GM20000 (cell line): ENCODE measurements around the gene SLC12A2.
A peak's percentile ranks its signal among the peaks of the same experiment; 100 is the strongest.

Source experiments
- DNase-seq: peaks from one replicate; pipeline ENCODE4 v3.0.0; 2012; ENCODE audit warnings: low spot score
- TF ChIP-seq, protein P1 (sequence below): IDR thresholded peaks from 2 replicates; pipeline ENCODE4 v1.5.1; 2012; ENCODE audit warnings: mild to moderate bottlenecking, control low read depth; ENCODE audit errors: extremely low read depth, missing control alignments

The SLC12A2 gene

DNA sequence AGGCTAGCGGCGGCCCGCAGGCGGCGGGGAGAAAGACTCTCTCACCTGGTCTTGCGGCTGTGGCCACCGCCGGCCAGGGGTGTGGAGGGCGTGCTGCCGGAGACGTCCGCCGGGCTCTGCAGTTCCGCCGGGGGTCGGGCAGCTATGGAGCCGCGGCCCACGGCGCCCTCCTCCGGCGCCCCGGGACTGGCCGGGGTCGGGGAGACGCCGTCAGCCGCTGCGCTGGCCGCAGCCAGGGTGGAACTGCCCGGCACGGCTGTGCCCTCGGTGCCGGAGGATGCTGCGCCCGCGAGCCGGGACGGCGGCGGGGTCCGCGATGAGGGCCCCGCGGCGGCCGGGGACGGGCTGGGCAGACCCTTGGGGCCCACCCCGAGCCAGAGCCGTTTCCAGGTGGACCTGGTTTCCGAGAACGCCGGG is 253 bp downstream of the SLC12A2 start:
- no peak for DNase-seq
- TF ChIP-seq, protein P1, sequence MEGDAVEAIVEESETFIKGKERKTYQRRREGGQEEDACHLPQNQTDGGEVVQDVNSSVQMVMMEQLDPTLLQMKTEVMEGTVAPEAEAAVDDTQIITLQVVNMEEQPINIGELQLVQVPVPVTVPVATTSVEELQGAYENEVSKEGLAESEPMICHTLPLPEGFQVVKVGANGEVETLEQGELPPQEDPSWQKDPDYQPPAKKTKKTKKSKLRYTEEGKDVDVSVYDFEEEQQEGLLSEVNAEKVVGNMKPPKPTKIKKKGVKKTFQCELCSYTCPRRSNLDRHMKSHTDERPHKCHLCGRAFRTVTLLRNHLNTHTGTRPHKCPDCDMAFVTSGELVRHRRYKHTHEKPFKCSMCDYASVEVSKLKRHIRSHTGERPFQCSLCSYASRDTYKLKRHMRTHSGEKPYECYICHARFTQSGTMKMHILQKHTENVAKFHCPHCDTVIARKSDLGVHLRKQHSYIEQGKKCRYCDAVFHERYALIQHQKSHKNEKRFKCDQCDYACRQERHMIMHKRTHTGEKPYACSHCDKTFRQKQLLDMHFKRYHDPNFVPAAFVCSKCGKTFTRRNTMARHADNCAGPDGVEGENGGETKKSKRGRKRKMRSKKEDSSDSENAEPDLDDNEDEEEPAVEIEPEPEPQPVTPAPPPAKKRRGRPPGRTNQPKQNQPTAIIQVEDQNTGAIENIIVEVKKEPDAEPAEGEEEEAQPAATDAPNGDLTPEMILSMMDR: no peak

DNA sequence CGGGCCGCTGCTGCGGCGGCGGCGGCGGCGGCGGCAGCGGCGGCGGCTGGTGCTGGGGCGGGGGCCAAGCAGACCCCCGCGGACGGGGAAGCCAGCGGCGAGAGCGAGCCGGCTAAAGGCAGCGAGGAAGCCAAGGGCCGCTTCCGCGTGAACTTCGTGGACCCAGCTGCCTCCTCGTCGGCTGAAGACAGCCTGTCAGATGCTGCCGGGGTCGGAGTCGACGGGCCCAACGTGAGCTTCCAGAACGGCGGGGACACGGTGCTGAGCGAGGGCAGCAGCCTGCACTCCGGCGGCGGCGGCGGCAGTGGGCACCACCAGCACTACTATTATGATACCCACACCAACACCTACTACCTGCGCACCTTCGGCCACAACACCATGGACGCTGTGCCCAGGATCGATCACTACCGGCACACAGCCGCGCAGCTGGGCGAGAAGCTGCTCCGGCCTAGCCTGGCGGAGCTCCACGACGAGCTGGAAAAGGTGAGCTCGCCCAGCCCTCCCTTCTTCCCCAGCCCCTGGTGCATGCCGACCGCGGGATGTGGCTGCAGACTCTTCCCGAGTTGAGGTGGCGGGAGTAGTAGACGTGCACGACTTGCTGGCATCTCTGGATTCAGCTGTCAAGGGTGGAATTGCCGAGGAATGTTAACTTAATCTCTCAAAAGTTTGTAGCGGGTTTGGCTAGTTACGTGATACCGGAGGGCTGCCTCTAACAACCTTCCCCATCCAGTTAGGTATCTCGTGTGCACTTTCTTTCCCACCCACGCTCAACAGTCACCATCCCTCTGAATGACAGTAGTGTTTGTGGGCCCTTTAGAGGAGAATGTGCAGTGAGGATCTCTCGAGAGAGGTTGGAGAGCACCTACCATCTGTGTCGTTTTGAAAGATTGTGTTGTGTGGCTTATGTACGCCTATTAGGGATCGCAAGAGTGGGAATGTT is 932 bp downstream of the SLC12A2 start:
- TF ChIP-seq, protein P1: no peak
- peak; percentile 66 for DNase-seq

DNA sequence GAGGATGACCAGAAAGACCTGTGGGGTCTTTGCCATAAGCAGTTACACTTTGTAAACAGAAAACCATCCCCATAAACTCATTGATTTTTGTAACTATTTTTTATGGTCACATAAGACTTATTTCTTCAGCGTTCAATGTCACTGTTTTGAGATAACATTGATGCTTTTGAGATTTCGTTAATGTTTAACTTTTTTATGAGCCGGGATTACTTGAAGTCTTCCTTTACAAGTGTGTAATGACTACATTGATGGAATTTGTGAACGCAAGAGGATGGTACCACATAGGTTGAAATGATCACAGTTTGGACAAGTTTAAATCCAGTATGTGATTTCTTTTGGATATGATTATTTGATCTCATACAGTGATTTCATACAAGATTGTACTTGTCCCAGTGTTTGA is 1.8 kb downstream of the SLC12A2 start:
- no peak for DNase-seq
- TF ChIP-seq, protein P1: no peak

DNA sequence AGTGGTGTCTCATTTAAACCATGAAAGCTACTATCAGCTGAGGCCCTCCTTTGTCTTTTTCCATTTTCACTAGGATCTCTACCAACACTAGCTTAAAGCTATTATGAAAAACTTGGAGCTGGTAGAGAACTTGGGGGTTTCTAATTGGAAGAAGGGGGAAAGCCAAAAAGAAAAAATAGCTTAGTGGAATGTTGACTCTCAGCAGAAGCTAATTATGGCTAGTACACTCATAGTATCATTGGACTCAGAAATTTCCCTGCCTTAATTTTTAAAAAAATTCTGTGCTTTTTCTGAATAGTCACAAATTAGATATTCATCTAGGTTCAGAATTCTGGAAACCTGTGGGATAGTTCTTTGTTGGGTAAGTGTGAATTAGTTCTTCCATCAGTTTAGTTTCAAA is 8.0 kb downstream of the SLC12A2 start:
- TF ChIP-seq, protein P1: no peak
- DNase-seq: no peak

DNA sequence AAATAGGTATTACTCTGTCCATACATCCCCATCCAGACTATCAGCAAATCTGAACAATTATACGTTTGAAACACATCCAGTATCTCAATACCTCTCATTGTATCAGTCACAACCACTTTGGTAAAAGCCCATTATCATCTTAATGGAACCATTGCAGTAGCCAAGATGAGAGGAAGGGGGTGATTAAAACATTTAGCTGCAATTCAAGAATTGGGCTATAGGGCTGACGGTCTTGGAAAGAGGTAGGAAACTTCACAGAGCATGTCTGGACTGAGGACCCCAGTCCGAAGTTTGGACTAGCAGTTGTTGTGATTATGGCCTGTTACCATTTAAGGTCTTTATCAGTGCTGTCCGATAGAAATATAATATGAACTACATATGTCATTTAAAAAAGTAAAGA is 8.6 kb downstream of the SLC12A2 start:
- TF ChIP-seq, protein P1: no peak
- DNase-seq: no peak

DNA sequence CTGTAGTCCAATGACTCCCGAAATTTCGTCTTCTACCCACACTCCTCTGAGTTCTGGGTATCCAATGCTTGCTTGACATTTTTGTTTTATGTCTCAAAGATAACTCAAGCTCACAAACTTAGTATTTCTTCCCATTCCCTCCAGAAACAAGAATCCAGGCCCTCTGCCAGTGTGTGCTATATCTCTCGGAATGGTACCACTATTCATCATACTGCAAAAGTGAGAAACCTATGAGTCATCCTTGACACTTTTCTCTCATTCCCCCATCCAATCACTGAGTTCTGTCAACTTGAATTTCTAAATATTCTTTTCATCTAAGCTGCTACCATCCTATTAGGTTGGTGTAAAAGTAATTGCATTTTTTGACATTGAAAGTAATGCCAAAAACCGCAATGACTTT is 9.8 kb downstream of the SLC12A2 start:
- TF ChIP-seq, protein P1: no peak
- no peak for DNase-seq

DNA sequence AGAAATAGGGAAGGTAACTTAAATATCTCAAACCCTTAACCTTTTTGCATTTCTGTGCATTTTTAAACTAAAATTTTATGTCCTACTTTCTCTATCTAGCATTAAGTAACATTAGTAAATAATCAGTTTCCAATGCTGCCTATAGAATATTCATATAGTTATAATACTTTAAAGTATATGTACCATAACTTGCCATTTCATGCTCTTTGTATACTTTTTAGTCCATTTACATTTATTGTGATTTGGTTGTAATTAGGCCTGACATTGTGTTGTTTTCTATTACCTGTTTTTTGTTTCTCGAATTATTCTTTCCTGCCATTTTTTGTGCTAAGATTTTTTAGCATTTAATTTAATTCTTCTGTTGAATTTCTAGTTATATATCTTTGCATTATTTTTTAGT is 13.7 kb downstream of the SLC12A2 start:
- TF ChIP-seq, protein P1: no peak
- DNase-seq: no peak
